HL-60 (cell line): ENCODE results near the gene EXOC4.

Source experiments
- GABPA ChIP-seq: IDR thresholded peaks from 2 replicates; pipeline ENCODE4 v1.6.1; 2012; ENCODE audit warnings: low read depth
- POLR2AphosphoS5 ChIP-seq: IDR thresholded peaks from 2 replicates; pipeline ENCODE4 v1.6.1; 2012; ENCODE audit warnings: low read depth
- TF ChIP-seq, protein P1 (sequence below): IDR thresholded peaks from one replicate; pipeline ENCODE4 v1.5.1; 2011; ENCODE audit warnings: low read length, control low read depth, inconsistent platforms; ENCODE audit not compliant: insufficient read depth

DNA sequence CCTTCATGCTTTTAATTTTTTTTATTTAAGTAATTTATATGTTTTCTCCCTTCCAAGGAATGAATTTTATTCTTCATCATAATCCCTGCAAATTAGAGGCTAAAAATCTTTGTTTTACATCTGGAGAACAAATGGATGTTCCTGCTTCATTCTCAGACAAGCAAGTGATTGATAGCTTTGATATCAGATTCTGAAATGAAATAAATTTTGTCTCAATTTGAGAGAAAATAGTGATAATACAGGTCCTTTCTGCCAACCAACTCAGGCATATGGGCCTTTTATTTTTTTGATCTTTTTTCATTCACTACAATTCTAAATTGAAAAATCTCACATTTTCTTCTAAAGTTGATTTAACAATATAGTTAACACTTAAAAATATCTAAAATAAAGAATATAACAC lies 427.1 kb downstream of the EXOC4 start:
- TF ChIP-seq, protein P1, sequence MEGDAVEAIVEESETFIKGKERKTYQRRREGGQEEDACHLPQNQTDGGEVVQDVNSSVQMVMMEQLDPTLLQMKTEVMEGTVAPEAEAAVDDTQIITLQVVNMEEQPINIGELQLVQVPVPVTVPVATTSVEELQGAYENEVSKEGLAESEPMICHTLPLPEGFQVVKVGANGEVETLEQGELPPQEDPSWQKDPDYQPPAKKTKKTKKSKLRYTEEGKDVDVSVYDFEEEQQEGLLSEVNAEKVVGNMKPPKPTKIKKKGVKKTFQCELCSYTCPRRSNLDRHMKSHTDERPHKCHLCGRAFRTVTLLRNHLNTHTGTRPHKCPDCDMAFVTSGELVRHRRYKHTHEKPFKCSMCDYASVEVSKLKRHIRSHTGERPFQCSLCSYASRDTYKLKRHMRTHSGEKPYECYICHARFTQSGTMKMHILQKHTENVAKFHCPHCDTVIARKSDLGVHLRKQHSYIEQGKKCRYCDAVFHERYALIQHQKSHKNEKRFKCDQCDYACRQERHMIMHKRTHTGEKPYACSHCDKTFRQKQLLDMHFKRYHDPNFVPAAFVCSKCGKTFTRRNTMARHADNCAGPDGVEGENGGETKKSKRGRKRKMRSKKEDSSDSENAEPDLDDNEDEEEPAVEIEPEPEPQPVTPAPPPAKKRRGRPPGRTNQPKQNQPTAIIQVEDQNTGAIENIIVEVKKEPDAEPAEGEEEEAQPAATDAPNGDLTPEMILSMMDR: no peak
- no peak for TF ChIP-seq POLR2AphosphoS5
- no peak for TF ChIP-seq GABPA
